Body of pancreas (tissue), 4 donors: Measurements from ENCODE around the gene ZNF202.

ENCODE experiments used
- POLR2A ChIP-seq, 3 donors: fragments of 450-650 bp; IDR thresholded peaks; one replicate each; pipeline ENCODE4 v1.6.1; 2016; ENCODE audit warnings: antibody characterized with exemption in 3 of 3, mild to moderate bottlenecking in 2 of 3
- TF ChIP-seq, protein P1 (sequence below), 7 experiments: fragments of 450-650 bp in 4 of 7; fragments of 200-600 bp in 3 of 7; sonication (generic) in 3 of 7; IDR thresholded peaks; one replicate each; pipeline ENCODE4 v1.5.1; 2016 to 2019; ENCODE audit warnings: antibody characterized with exemption in 7 of 7

DNA sequence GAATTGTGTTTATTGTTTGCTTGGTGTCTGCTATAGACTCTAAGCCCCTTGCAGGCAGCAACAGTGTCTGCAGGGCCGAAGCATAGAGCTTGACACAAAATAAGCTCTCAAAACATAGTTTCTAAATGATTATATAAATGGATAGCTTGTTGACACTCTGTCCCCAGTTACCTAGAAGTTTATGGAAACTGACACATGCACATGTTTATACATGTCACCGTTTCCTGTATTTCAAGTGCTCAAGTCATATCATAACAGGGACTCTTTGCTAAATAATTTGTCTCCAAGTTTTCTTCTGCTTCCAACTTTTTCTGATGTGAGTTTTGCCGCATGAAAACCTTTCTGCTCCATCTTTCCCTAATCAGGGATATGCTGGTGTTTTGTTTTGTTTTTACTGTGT, 16.5 kb upstream of the ZNF202 start:
- TF ChIP-seq, protein P1, sequence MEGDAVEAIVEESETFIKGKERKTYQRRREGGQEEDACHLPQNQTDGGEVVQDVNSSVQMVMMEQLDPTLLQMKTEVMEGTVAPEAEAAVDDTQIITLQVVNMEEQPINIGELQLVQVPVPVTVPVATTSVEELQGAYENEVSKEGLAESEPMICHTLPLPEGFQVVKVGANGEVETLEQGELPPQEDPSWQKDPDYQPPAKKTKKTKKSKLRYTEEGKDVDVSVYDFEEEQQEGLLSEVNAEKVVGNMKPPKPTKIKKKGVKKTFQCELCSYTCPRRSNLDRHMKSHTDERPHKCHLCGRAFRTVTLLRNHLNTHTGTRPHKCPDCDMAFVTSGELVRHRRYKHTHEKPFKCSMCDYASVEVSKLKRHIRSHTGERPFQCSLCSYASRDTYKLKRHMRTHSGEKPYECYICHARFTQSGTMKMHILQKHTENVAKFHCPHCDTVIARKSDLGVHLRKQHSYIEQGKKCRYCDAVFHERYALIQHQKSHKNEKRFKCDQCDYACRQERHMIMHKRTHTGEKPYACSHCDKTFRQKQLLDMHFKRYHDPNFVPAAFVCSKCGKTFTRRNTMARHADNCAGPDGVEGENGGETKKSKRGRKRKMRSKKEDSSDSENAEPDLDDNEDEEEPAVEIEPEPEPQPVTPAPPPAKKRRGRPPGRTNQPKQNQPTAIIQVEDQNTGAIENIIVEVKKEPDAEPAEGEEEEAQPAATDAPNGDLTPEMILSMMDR (IDR thresholded peaks at IDR 0.05) = no peak
- TF ChIP-seq POLR2A (IDR thresholded peaks at IDR 0.05) = no peak
